OCI-LY7 (cell line): ENCODE data around the gene CRYGA. TPM values are rescaled to one million over a fixed set of nuclear protein-coding genes. Genes with fewer than 3 reads are reported as not detected.

Source experiments
- BruUV-seq: library from RNA; stranded (reverse); fragments of 400-500 nt; replicated peaks from 2 replicates; lab custom pipeline; 2021; lab: Mats Ljungman, UMichigan
- CTCF ChIA-PET: fragments of 300-600 bp; sonication (Branson Sonifier 250); formaldehyde crosslinking; loops from one replicate; lab custom pipeline; 2022; ENCODE audit warnings: antibody characterized with exemption; ENCODE audit not compliant: unreplicated experiment; lab: Charles Lee
- POLR2A ChIA-PET: fragments of 300-600 bp; sonication (Branson Sonifier 250); formaldehyde crosslinking; loops from one replicate; lab custom pipeline; 2022; ENCODE audit warnings: antibody characterized with exemption; lab: Charles Lee
- DNase-seq: peaks from one replicate; pipeline ENCODE4 v3.0.0-alpha.2; 2015; ENCODE audit warnings: low spot score
- H2AFZ ChIP-seq: fragments of 200-600 bp; sonication (generic), shearing (Covaris generic); 2 replicates; pipeline ENCODE4 v1.6.1; 2014; ENCODE audit warnings: mild to moderate bottlenecking, antibody characterized with exemption, low read length, moderate library complexity
- H3K27ac ChIP-seq: fragments of 200-600 bp; sonication (generic); 2 replicates; pipeline ENCODE4 v1.5.1; 2014; ENCODE audit warnings: mixed run types, low read depth, mild to moderate bottlenecking, moderate library complexity, low read length, inconsistent platforms; ENCODE audit not compliant: poor library complexity, severe bottlenecking
- H3K36me3 ChIP-seq: fragments of 200-600 bp; sonication (generic); 2 replicates; pipeline ENCODE4 v1.6.1; 2014; ENCODE audit warnings: mild to moderate bottlenecking, antibody characterized with exemption, low read length, moderate library complexity, mixed read lengths; ENCODE audit not compliant: insufficient read depth
- H3K4me1 ChIP-seq: fragments of 200-600 bp; sonication (generic); 2 replicates; pipeline ENCODE4 v1.5.1; 2014; ENCODE audit warnings: mild to moderate bottlenecking, low read length; ENCODE audit not compliant: insufficient read depth, poor library complexity, severe bottlenecking
- H3K4me2 ChIP-seq: fragments of 200-600 bp; sonication (generic); 2 replicates; pipeline ENCODE4 v1.6.1; 2014; ENCODE audit warnings: mild to moderate bottlenecking, low read length
- H3K4me3 ChIP-seq: fragments of 200-600 bp; sonication (generic); 2 replicates; pipeline ENCODE4 v1.5.1; 2014; ENCODE audit warnings: mild to moderate bottlenecking, low read depth, low read length; ENCODE audit not compliant: poor library complexity, severe bottlenecking
- H3K79me2 ChIP-seq: fragments of 200-600 bp; sonication (generic); 2 replicates; pipeline ENCODE4 v1.6.1; 2016; ENCODE audit warnings: low read depth, mild to moderate bottlenecking, low read length, moderate library complexity, mixed read lengths; ENCODE audit not compliant: insufficient read depth
- H3K9me2 ChIP-seq: fragments of 200-600 bp; sonication (generic); 2 replicates; pipeline ENCODE4 v1.6.1; 2016; ENCODE audit warnings: mild to moderate bottlenecking, low read length, mixed read lengths; ENCODE audit not compliant: insufficient read depth
- H3K9me3 ChIP-seq: fragments of 200-600 bp; sonication (generic); 2 replicates; pipeline ENCODE4 v1.6.1; 2014; ENCODE audit warnings: mild to moderate bottlenecking, mixed run types, low read length, mixed read lengths
- H4K20me1 ChIP-seq: fragments of 200-600 bp; sonication (generic); 2 replicates; pipeline ENCODE4 v1.6.1; 2014; ENCODE audit warnings: mild to moderate bottlenecking, antibody characterized with exemption, low read length, moderate library complexity, mixed read lengths; ENCODE audit not compliant: insufficient read depth
- CTCF ChIP-seq: fragments of 200-600 bp; sonication (generic); conservative IDR thresholded peaks from 2 replicates; pipeline ENCODE4 v1.5.1; 2014; ENCODE audit warnings: mild to moderate bottlenecking, antibody characterized with exemption, low read length, moderate library complexity, mixed read lengths
- EZH2phosphoT487 ChIP-seq: fragments of 200-600 bp; sonication (generic); IDR thresholded peaks from 2 replicates; pipeline ENCODE4 v1.6.1; 2018; ENCODE audit warnings: low read depth, borderline replicate concordance, mild to moderate bottlenecking, mixed run types, antibody characterized with exemption, low read length, moderate library complexity, mixed read lengths
- intact Hi-C: fragments of 100-400 bp; cut with micrococcal nuclease; formaldehyde crosslinking; loops from one replicate; pipeline ENCODE4 v1.10.0; 2022; ENCODE audit not compliant: unreplicated experiment
- total RNA-seq, 2 experiments: library from RNA; depleted of rRNA in 1 of 2; stranded (reverse); fragments of >200 nt in 1 of 2; shearing (Covaris generic) in 1 of 2; gene quantifications; 2 replicates each; pipeline ENCODE4 v1.2.3, GENCODE V29; 2014 to 2022

The CRYGA gene
- total RNA-seq, 2 experiments from 2014 or later: not detected

- no peak overlapping the region for H3K4me2 ChIP-seq
- H3K27ac ChIP-seq: no peak overlapping the region
- BruUV-seq: no TSS peak
- no peaks in the 10 kb centered on the region for H3K4me1 ChIP-seq
- intact Hi-C loops: no loop called here
- H3K79me2 ChIP-seq: no peaks in the 10 kb centered on the region
- ChIA-PET CTCF (no interaction called here), POLR2A (interaction anchor here (1.4 kb wide), 1 partner anchor 14 kb away, joined by 4 read pairs; no protein-coding TSS in a partner anchor)
- H4K20me1 ChIP-seq: no peaks in the 10 kb centered on the region
- no peak overlapping the region for H3K4me3 ChIP-seq
- H3K9me3 ChIP-seq: no peaks in the 10 kb centered on the region
- no peak for DNase-seq
- H3K9me2 ChIP-seq: no peaks in the 10 kb centered on the region
- no peak overlapping the region for H2AFZ ChIP-seq
- TF ChIP-seq CTCF (no peak), EZH2phosphoT487 (no peak)
- H3K36me3 ChIP-seq: no peaks in the 10 kb centered on the region
These were observed 45.1 kb upstream of the CRYGA start for GRCh38 chr2:208208335-208209085.

- no peaks in the 10 kb centered on the region for H4K20me1 ChIP-seq
- no peak overlapping the region for H3K27ac ChIP-seq
- no peaks in the 10 kb centered on the region for H3K9me2 ChIP-seq
- no peak overlapping the region for H2AFZ ChIP-seq
- POLR2A ChIA-PET: interaction anchor here (0.7 to 1.4 kb wide), 3 partner anchors 13 to 32 kb away, joined by 3 to 4 read pairs (median 4); no protein-coding TSS in a partner anchor
- H3K4me1 ChIP-seq: no peaks in the 10 kb centered on the region
- DNase-seq: no peak
- H3K9me3 ChIP-seq: no peaks in the 10 kb centered on the region
- no peak overlapping the region for H3K4me3 ChIP-seq
- intact Hi-C loops: no loop called here
- H3K4me2 ChIP-seq: no peak overlapping the region
- BruUV-seq: no TSS peak
- CTCF ChIA-PET: no interaction called here
- H3K36me3 ChIP-seq: no peaks in the 10 kb centered on the region
- TF ChIP-seq EZH2phosphoT487 (no peak), CTCF (no peak)
- H3K79me2 ChIP-seq: no peaks in the 10 kb centered on the region
These were observed 44.4 kb upstream of the CRYGA start for GRCh38 chr2:208207769-208208168.

GRCh38 chr2:208204166-208204565 is 40.8 kb upstream of the CRYGA start:
- TF ChIP-seq CTCF (no peak), EZH2phosphoT487 (no peak)
- Histone ChIP-seq H3K79me2 (no peaks in the 10 kb centered on the region), H3K4me1 (no peaks in the 10 kb centered on the region), H3K27ac (no peak overlapping the region), H2AFZ (no peak overlapping the region), H3K9me2 (no peaks in the 10 kb centered on the region), H3K9me3 (no peaks in the 10 kb centered on the region), H3K4me3 (no peak overlapping the region), H3K36me3 (no peaks in the 10 kb centered on the region), H4K20me1 (no peaks in the 10 kb centered on the region), H3K4me2 (no peak overlapping the region)
- ChIA-PET CTCF (interaction anchor here (0.5 kb wide), 1 partner anchor 55 kb away, joined by 3 read pairs; no protein-coding TSS in a partner anchor), POLR2A (no interaction called here)
- intact Hi-C loops: no loop called here
- no TSS peak for BruUV-seq
- DNase-seq: no peak
